NCI-H1417 (cell line): ENCODE data around the gene TSSK6.

Source experiments
- DNase-seq, 3 experiments: peaks; one replicate each; lab custom pipeline; 2025; lab: John Stamatoyannopoulos, UW

The TSSK6 gene

GRCh38 chr19:19505669-19506326 is 9.6 kb downstream of the TSSK6 start:
- DNase-seq = no peak

- DNase-seq = no peak
Observed at GRCh38 chr19:19504754-19505668, 10.3 kb downstream of the TSSK6 start.

GRCh38 chr19:19502808-19503602 is 12.3 kb downstream of the TSSK6 start:
- no peak for DNase-seq

- no peak for DNase-seq
Observed at GRCh38 chr19:19502281-19502680, 13.1 kb downstream of the TSSK6 start.

GRCh38 chr19:19501798-19502197 is 13.6 kb downstream of the TSSK6 start:
- DNase-seq = no peak

GRCh38 chr19:19500975-19501644 is 14.2 kb downstream of the TSSK6 start:
- no peak for DNase-seq

GRCh38 chr19:19499272-19499995 is 15.9 kb downstream of the TSSK6 start:
- no peak for DNase-seq

GRCh38 chr19:19498255-19498991 is 16.9 kb downstream of the TSSK6 start:
- no peak for DNase-seq

- DNase-seq = no peak
Observed at GRCh38 chr19:19495614-19496603, 19.4 kb downstream of the TSSK6 start.

- DNase-seq = no peak
Observed at GRCh38 chr19:19493841-19494546, 21.4 kb downstream of the TSSK6 start.

GRCh38 chr19:19492026-19492610 is 23.2 kb downstream of the TSSK6 start:
- no peak for DNase-seq

- no peak for DNase-seq
Observed at GRCh38 chr19:19491321-19492025, 23.9 kb downstream of the TSSK6 start.

GRCh38 chr19:19490214-19490968 is 25.0 kb downstream of the TSSK6 start:
- DNase-seq = peak; percentile 54 to 85 (median 60)

GRCh38 chr19:19489804-19490204 is 25.5 kb downstream of the TSSK6 start:
- DNase-seq = peak in 1 of 3 experiments; percentile 11

GRCh38 chr19:19488875-19489690 is 26.3 kb downstream of the TSSK6 start:
- peak in 2 of 3 experiments; percentile 77 to 89 for DNase-seq
